ENCODE data around the gene ADGRL1. TPM values are rescaled to one million over a fixed set of nuclear protein-coding genes. Genes with fewer than 3 reads are reported as not detected.

ADGRL1 gene
- total RNA-seq, 1 donor from 2014 or later, result 32.2 TPM

- Mint-ChIP-seq H3K4me3 (ENCODE audit: unreplicated experiment) (no peak overlapping the region), H3K4me1 (ENCODE audit: low read depth) (peaks cover 41% of the 10 kb centered on the region), H3K36me3 (ENCODE audit: low read depth) (no peaks in the 10 kb centered on the region), H3K27ac (ENCODE audit: unreplicated experiment) (peak overlapping the region; percentile 82), H3K27me3 (ENCODE audit: low read depth) (no peaks in the 10 kb centered on the region), H3K9me3 (ENCODE audit: low read depth) (no peaks in the 10 kb centered on the region)
- TF ChIP-seq CTCF (IDR thresholded peaks at IDR 0.05), result peak; percentile 21
- DNase-seq (ENCODE audit: low spot score), result no peak
Measured at GRCh38 chr19:14113762-14114414, 92.1 kb downstream of the ADGRL1 start.

DNA sequence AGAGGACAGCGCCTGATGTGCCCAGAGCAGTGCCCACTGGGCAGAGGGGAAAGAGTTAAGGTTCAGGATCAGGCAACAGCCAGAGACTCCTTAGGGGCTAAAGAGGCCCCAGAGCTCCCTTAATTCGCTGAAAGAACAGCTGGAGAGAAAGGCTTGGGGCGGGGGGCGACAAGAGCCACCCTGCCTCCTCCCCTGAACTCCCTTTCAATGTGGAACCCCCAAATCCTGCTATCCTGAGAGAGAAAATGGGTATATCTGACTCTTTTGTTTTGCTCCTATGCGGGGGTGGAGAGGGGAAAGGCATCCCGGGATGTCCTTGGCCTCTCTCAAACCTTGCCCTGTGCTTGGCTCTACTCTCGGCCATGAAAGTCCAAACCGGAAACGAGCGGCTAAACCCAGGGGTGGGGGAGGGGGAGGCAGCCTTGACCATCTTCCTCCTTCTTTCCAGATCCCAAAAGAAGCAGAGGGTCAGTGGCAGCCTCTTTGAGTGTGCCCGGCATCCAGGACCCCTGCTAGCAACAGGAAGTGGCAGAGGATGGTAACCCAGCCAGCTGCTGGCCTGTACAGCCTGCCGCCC lies 93.1 kb downstream of the ADGRL1 start:
- H3K4me1 Mint-ChIP-seq (ENCODE audit: low read depth), result peaks cover 36% of the 10 kb centered on the region
- no peaks in the 10 kb centered on the region for H3K27me3 Mint-ChIP-seq (ENCODE audit: low read depth)
- TF ChIP-seq CTCF (IDR thresholded peaks at IDR 0.05), result no peak
- no peaks in the 10 kb centered on the region for H3K9me3 Mint-ChIP-seq (ENCODE audit: low read depth)
- no peaks in the 10 kb centered on the region for H3K36me3 Mint-ChIP-seq (ENCODE audit: low read depth)
- H3K27ac Mint-ChIP-seq (ENCODE audit: unreplicated experiment), result peak overlapping the region; percentile 82
- no peak for DNase-seq (ENCODE audit: low spot score)
- peak overlapping the region; percentile 54 for H3K4me3 Mint-ChIP-seq (ENCODE audit: unreplicated experiment)

- H3K27ac Mint-ChIP-seq (ENCODE audit: unreplicated experiment), result peak overlapping the region; percentile 82
- TF ChIP-seq CTCF (IDR thresholded peaks at IDR 0.05), result no peak
- H3K4me3 Mint-ChIP-seq (ENCODE audit: unreplicated experiment), result peak overlapping the region; percentile 54
- no peaks in the 10 kb centered on the region for H3K36me3 Mint-ChIP-seq (ENCODE audit: low read depth)
- no peak for DNase-seq (ENCODE audit: low spot score)
- H3K4me1 Mint-ChIP-seq (ENCODE audit: low read depth), result peaks cover 36% of the 10 kb centered on the region
- no peaks in the 10 kb centered on the region for H3K27me3 Mint-ChIP-seq (ENCODE audit: low read depth)
- H3K9me3 Mint-ChIP-seq (ENCODE audit: low read depth), result no peaks in the 10 kb centered on the region
Measured at GRCh38 chr19:14112051-14112808, 93.7 kb downstream of the ADGRL1 start.

DNA sequence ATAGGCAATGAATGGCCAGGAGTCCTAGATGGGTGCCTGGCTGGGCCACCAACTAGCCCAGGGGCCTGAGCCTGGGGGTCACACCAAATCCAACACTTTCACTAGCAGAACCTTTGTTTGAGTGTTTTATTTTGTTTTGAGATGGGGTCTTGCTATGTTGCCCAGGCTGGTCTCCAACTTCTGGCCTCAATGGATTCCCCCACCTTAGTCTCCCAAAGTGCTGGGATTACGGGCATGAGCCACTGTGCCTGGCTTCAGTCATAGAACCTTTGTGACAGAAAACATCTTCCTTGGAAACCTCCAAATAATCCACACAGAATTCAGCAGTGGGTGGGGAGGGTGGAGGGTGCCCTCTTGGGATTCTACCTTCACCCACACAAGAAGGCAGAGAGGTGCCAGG lies 94.5 kb downstream of the ADGRL1 start:
- peaks cover 31% of the 10 kb centered on the region for H3K4me1 Mint-ChIP-seq (ENCODE audit: low read depth)
- H3K27me3 Mint-ChIP-seq (ENCODE audit: low read depth), result no peaks in the 10 kb centered on the region
- H3K4me3 Mint-ChIP-seq (ENCODE audit: unreplicated experiment), result no peak overlapping the region
- no peak for TF ChIP-seq CTCF (IDR thresholded peaks at IDR 0.05)
- H3K36me3 Mint-ChIP-seq (ENCODE audit: low read depth), result no peaks in the 10 kb centered on the region
- H3K27ac Mint-ChIP-seq (ENCODE audit: unreplicated experiment), result no peak overlapping the region
- no peak for DNase-seq (ENCODE audit: low spot score)
- H3K9me3 Mint-ChIP-seq (ENCODE audit: low read depth), result no peaks in the 10 kb centered on the region

- peaks cover 2% of the 10 kb centered on the region for H3K36me3 Mint-ChIP-seq (ENCODE audit: low read depth)
- no peaks in the 10 kb centered on the region for H3K9me3 Mint-ChIP-seq (ENCODE audit: low read depth)
- no peak for DNase-seq (ENCODE audit: low spot score)
- no peak for TF ChIP-seq CTCF (IDR thresholded peaks at IDR 0.05)
- peaks cover 23% of the 10 kb centered on the region for H3K4me1 Mint-ChIP-seq (ENCODE audit: low read depth)
- H3K27me3 Mint-ChIP-seq (ENCODE audit: low read depth), result no peaks in the 10 kb centered on the region
- H3K27ac Mint-ChIP-seq (ENCODE audit: unreplicated experiment), result peak overlapping the region; percentile 12
- no peak overlapping the region for H3K4me3 Mint-ChIP-seq (ENCODE audit: unreplicated experiment)
Measured at GRCh38 chr19:14110650-14111049, 95.3 kb downstream of the ADGRL1 start.

All from chondrocyte (in vitro differentiated cells).